Myocyte (in vitro differentiated cells): ENCODE results near the gene NPRL2. TPM values are rescaled to one million over a fixed set of nuclear protein-coding genes. Genes with fewer than 3 reads are reported as not detected.
"Not testable (repeated sequence)": the region's sequence is repeated elsewhere in the genome, so short reads cannot be mapped to it uniquely, and the experiment has no call there.

Experiments used
- DNase-seq: peaks from one replicate; pipeline ENCODE4 v3.0.0-alpha.2; 2012; ENCODE audit warnings: low read depth
- total RNA-seq: library from RNA; depleted of rRNA; stranded (reverse); fragments of >200 nt; gene quantifications from 2 replicates; pipeline ENCODE4 v1.2.3, GENCODE V29; 2014

The NPRL2 gene
- total RNA-seq, 1 donor from 2014 or later: 24.6 TPM

DNA sequence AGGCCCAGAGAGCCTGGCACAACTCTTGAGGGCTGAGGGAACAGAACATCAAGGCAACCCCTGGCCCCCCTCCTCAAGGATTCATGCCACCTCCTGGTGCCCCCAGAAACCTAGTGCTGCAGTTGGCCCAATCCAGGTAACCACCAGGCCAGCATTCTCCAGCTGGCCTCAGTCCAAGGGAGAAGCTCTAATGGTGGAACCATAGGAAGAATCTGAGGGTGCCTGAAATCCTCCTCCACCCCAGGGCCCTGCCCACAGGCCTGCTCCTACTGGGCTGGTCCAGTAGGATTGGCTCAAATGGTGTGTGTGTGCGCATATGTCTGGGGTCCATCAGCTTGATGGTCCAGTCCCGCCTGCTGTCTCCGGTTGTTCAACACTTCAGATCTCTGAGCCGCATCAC lies 35.8 kb downstream of the NPRL2 start:
- DNase-seq: no peak

- no peak for DNase-seq
These were observed 36.2 kb downstream of the NPRL2 start for GRCh38 chr3:50314342-50314741.

DNA sequence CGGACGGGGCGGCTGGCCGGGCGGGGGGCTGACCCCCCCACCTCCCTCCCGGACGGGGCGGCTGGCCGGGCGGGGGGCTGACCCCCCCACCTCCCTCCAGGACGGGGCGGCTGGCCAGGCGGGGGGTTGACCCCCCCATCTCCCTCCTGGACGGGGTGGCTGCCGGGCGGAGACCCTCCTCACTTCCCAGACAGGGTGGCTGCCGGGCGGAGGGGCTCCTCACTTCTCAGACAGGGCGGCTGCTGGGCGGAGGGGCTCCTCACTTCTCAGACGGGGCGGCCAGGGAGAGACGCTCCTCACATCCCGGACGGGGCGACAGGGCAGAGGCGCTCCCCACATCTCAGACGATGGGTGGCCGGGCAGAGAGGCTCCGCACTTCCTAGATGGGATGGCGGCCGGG lies 38.5 kb downstream of the NPRL2 start:
- not testable (repeated sequence) for DNase-seq

DNA sequence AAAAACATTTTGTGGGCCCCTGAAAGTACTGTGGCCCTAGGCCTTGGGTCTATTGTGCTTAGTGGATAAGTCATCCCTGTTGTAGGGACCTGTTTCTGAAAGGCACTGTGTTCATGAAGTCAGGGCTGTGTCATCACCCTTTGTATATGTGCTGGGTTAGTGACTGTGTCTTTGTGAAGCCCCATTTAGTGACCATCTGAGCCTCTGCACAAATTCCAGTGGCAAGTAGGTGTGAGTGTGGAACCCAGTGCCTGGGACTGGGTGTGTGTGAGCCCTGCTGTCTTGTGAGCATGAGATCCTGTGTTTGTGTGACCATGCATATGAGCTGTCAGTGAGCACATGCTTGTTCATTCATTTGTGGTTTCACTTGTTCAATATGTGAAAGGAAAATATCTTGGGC lies 46.0 kb downstream of the NPRL2 start:
- DNase-seq: no peak

DNA sequence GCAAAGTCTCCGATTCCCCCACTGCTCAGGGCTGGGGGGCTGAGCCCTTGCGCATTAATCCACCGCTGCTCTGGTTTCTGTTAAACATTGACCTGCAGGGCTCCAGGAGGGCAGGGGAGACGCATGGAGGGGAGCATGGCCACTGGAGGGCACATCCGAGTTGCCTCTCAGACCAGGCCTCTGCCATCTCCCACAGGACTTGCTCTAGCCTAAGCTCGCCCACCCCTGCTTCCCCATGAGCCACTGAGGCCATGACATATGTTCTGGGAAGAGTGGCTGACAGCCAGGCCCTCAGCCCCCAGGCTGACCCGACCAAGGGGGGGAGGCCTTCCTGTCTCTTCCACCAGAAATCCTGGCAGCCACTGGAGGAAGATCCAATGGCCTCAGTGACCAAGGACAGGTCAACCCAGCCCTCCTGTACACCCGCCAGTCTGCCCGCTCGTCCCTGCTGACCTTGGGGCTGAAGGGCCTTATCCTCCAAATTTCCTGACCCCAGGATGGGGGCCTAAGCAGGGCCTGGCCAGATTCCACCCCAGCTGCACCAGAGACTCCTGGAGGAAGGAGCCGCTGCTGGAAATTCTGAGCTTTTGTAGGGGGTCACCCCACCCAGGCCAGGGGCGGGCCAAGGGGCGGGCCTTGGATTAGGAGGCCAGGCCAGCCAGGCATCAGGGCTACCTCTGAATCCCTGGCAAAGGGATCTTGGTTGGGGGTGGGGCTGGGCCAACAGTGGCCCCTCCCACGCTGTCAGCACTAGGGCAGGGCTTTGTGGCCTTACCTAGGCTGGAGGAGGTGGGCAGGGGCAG lies 47.4 kb downstream of the NPRL2 start, which contains the start of gene HYAL1:
TSS of gene HYAL1 (minus strand) at position 562 of the 803 bp plus-strand sequence. CDS start 618 bp downstream, outside the sequence.
- DNase-seq: no peak

GRCh38 chr3:50302095-50303012 lies 48.2 kb downstream of the NPRL2 start:
- no peak for DNase-seq

GRCh38 chr3:50300681-50301254 lies 49.8 kb downstream of the NPRL2 start:
- DNase-seq: no peak

DNA sequence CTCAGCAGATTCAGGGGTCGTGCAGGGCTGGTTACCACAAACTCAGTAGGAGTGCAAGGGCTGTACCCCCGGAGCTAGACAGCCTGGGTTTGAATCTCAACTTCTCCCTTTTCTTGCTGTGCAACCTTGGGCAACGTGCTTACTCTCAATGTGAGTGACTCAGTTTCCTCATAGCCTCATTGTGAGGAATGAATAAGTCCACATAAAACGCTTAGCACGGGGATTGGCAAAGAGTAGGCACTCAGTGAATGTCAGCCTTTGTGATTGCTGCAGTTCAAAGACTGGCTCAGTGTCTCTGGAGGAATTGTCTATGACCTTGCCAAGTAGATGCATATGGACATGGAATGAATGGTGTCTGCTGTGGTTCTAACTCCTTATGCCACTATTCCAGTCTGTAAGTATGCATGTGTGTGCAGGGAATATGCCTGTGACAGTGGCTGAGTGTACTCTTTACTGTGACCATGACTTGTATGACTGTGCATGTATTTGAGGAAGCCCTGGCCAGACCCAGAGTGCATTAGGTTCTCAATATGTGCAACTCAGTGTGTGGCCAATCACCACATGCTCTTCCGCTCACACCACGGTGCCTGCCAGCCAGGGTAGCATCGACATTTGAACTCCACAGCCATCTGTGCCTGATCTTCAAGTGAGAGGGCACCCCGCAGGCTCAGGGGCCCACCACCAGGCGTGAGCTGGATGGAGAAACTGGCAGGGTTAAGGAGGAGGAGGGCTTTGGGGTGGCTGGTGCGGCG lies 50.5 kb downstream of the NPRL2 start:
- DNase-seq: peak; percentile 17

DNA sequence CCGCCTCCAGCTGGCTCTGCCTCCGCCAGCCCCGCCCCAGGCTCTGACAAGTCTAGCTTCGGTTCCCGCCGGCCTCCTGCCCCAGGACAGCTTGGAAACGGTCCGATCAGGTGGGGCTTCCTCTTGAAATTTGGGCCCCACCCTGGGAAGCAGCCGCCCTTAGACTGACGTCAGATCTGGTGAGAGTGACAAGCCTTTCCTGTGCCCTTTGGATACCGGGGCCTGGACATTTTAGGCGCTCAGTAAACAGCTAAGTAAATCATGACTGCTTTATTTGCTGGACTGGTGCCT lies 51.0 kb downstream of the NPRL2 start:
- DNase-seq: no peak

DNA sequence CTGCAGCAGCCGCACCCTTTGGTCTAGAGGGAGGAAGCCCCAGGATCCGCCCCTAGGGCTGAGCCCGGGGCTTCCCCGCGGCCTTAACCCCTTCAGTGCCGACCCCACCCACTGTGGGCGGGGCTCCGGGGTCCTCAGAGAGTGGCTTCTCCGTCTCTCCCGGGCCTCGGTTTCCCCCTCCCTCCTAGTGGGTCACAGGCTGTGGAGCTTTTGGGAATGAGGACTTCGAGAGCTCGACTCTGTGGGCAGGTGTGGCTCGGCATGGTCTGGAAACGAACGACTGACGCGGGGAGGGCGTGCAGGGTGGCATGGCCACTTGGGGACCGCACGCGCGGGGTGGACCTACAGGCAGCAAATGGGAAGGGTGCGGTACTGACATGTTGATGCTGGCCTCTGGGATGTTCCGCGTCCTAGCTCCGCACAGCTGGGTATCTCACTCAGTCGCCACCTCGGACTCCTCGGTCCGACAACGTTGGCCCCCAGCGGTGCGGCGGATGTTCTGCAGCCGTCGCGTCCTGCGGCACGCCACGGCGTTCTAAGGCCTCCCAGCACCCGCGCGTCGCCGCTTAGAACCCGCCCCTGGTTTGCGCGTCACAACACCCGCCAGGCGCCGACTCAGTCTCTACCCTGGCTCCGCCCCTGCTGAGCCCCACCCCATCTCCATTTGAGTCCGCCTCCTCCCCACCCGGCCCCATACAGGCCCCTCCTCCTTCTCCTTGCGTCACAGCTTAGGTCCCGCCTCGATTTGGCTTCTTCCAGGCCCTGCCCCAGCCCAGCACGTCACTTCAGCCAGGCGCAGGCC lies 51.5 kb downstream of the NPRL2 start, which contains the start of the genes HYAL3 and NAA80:
TSS of gene HYAL3 (minus strand) at position 570 of the 802 bp plus-strand sequence. CDS start 3,803 bp downstream, outside the sequence.
TSS of gene NAA80 (minus strand) at position 570 of the 802 bp plus-strand sequence. CDS start 1,942 bp downstream, outside the sequence.
- peak; percentile 99 for DNase-seq

GRCh38 chr3:50297896-50298725 lies 52.5 kb downstream of the NPRL2 start:
- DNase-seq: no peak

DNA sequence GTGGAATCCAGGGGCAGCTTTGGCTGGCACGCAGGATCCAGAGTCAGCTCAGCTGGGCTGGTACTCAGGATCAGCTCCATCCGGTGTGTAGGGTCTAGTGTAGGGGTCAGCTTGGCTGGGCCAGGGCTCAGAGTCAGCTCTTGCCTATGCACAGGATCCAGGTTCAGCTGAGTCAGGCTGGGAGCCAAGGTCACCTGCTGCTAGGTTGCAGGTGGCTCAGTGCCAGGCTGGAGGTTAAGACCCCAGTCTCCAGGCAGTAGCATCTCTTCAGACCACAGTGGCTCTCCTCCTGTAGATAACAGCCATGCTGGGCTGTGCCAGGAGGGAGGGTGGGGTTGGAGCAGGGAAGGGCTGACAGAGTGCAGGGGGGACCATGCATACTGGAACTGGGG lies 53.2 kb downstream of the NPRL2 start:
- no peak for DNase-seq

Other genes with a start within 250 kb of the NPRL2 start
- 0.51 and 1.6 TPM in 2 replicates for gene SEMA3F, start 195.5 kb downstream of the NPRL2 start, total RNA-seq
- gene GNAT1, start 159.2 kb downstream of the NPRL2 start, total RNA-seq: 1.9 and 4.4 TPM in 2 replicates
- 9.1 and 42.7 TPM in 2 replicates for gene SLC38A3, start 145.5 kb downstream of the NPRL2 start, total RNA-seq
- gene GNAI2, start 114.6 kb downstream of the NPRL2 start, total RNA-seq: 137 and 138 TPM in 2 replicates
- gene SEMA3B, start 81.6 kb downstream of the NPRL2 start, total RNA-seq: 8.3 and 14.0 TPM in 2 replicates
- gene LSMEM2, start 71.7 kb downstream of the NPRL2 start, total RNA-seq: 0.47 and 2.7 TPM in 2 replicates
- gene IFRD2, start 58.3 kb downstream of the NPRL2 start, total RNA-seq: 99.0 and 99.1 TPM in 2 replicates
- gene HYAL3, start 51.4 kb downstream of the NPRL2 start, total RNA-seq: 2.9 and 7.4 TPM in 2 replicates
- 16.7 and 20.1 TPM in 2 replicates for gene NAA80, start 51.4 kb downstream of the NPRL2 start, total RNA-seq
- gene HYAL1, start 47.2 kb downstream of the NPRL2 start, total RNA-seq: 0.26 and 0.56 TPM in 2 replicates
- gene HYAL2, start 28.0 kb downstream of the NPRL2 start, total RNA-seq: 81.0 and 91.1 TPM in 2 replicates
- gene TUSC2, start 22.6 kb downstream of the NPRL2 start, total RNA-seq: 32.9 and 39.7 TPM in 2 replicates
- 9.0 and 16.2 TPM in 2 replicates for gene RASSF1, start 9.9 kb downstream of the NPRL2 start, total RNA-seq
- 0.19 and 0.47 TPM in 2 replicates for gene ZMYND10, start 5.0 kb downstream of the NPRL2 start, total RNA-seq
- gene CYB561D2, start 87 bp upstream of the NPRL2 start, total RNA-seq: 16.7 and 25.2 TPM in 2 replicates
- 61.7 and 69.0 TPM in 2 replicates for gene TMEM115, start 8.7 kb upstream of the NPRL2 start, total RNA-seq
- not detected in 2 replicates for gene CACNA2D2, start 152.9 kb upstream of the NPRL2 start, total RNA-seq
- gene C3orf18, start 217.0 kb upstream of the NPRL2 start, total RNA-seq: 14.0 and 18.6 TPM in 2 replicates
- 6.2 and 9.7 TPM in 2 replicates for gene HEMK1, start 218.7 kb upstream of the NPRL2 start, total RNA-seq